SK-N-MC (cell line): Measurements from ENCODE around the gene RALGAPA2.

Experiments
- EZH2 ChIP-seq: fragments of 200-600 bp; sonication (generic); IDR thresholded peaks from one replicate; pipeline ENCODE4 v1.6.1; 2017; ENCODE audit warnings: antibody characterized with exemption
- FOXP2 ChIP-seq: optimal IDR thresholded peaks from 2 replicates; pipeline ENCODE3; 2011; ENCODE audit warnings: mild to moderate bottlenecking, moderate library complexity; ENCODE audit not compliant: insufficient read depth; ENCODE audit errors: extremely low read length, control extremely low read depth
- POLR2AphosphoS5 ChIP-seq: IDR thresholded peaks from 2 replicates; pipeline ENCODE4 v1.6.1; 2012; ENCODE audit warnings: mild to moderate bottlenecking, low read depth, low read length, borderline replicate concordance

- TF ChIP-seq EZH2, result no peak
- TF ChIP-seq POLR2AphosphoS5, result no peak
- no peak for TF ChIP-seq FOXP2
Measured at GRCh38 chr20:20525214-20525613, 187.2 kb downstream of the RALGAPA2 start.
